ENCODE measurements around the gene PXDN.

The PXDN gene

DNA sequence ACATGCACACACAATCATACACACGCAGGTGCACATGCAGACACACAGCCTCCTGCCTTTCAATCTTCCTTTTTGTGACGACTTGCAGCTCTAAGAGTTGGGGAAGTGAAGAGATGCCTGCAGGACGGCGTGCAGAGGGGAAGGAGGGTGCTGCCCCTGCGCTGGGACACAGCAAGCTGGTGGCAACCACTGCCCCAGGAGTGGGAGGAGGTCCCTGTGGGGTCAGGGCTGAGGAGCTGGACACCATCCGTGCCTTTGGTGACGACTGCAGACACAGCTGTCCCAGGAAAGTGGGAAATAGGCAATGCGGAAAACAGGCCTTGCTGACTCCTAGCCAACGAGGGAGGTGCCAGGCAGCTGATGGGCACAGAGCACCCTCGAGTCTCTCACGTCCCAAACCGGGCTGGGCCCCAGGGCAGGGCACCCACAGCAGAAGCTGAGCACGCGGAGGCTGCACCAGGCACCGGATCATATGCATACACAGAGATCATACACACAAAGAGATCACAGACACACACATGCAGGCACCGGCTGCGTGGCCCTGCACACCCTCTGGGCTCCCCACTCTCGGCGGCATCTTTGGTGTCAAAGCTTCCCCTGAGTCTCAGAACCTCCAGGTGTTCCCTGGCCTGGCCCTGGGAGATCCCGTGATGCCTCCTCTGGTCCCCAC lies 146.1 kb downstream of the PXDN start:
- no peak for DNase-seq (ENCODE audit: low spot score)

DNA sequence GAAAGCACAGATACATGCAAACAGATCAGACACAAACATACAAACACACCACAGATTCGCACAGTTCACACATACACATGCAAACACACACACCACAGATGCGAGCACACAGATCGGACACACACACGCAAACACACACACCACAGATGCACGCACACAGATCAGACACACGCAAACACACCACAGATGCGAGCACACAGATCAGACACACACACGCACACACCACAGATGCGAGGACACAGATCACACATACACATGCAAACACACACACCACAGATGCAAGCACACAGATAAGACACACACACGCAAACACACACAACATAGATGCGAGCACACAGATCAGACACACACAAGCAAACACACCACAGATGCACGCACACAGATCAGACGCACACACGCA lies 149.0 kb downstream of the PXDN start:
- DNase-seq (ENCODE audit: low spot score) = no peak

DNA sequence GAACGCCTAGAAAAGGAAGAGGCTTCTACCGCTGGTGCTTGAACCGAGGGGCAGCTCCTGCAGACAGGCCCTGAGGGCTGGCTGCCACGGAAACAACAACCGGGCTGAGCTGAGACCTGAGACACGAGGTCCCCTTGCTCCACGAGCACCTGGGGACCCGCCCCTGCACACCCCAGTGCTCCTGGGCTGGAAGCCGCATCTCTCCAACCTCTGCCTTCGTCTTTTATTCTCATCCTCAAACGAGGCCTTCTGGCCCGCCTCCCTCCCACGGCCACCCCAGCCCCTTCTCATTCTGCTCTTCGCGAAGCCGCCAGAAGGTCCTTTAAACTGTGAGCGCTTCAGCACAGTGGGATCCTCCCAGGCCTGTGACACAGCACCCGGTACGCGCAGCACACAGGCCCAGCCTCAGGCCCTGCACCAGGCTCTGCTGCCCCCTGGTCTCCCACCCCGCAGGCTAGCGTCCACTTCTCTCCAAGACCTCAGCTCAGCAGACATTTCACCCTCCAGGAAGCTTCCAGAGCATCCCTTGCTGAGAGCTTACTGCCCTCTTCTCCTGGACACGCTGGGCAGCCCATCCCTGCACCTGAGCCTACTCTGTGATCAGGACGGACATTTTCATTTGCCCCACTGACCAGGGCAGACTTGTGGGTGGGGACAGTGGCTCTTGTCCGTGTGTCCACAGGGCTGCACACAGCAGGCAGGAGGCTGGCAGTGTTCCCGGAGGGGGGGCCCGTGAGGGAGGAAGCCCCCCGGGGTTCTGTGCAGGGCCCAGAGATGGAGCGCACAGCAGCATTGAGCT lies 149.7 kb downstream of the PXDN start:
- no peak for DNase-seq (ENCODE audit: low spot score)

DNA sequence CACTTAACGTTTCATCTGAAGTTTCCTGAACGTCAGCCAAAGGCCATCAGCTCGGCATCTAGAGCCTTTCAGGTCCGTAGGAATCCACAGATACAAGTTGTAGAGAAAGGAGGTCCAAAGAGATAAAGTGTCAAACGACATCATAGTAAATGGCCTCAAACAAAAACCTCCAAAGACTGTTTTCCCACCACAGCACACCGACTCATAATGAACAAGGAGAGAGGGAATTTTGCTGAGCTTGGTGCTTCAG lies 150.3 kb downstream of the PXDN start:
- no peak for DNase-seq (ENCODE audit: low spot score)

DNA sequence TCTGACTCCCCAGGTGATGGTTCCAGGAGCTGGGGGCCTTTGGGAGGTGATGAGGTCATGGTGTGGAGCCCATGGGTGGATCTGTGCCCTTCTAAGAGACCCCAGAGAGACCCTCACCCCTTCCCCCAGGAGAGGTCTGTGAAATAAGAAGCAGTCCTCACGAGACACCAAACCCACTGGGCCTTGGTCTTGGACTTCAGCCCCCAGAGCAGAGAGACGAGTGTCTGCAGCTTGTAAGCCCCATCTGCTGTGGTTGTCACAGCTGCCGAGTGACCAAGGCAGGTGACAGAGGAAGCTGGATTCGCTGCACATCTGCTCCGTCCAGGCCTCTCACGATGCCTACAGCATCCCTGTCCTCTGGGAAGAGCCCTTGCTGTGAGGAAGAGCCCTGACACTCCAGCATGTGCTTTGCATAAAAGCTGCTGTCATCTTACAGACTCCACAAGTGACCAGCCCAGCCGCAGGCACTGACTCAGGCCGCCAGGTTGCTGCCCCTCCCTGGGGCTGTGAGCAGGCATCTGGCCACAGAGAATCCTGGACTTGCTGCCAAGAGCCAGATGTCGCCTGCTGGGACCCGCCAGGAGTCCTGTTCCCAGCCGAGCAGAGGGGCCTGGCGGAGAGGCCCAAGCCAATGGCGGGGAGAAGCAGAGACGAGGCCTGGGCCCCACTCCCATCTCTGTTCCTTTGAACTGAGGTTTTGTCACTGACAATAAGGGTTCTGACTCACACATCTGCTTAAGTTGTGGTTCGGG lies 150.8 kb downstream of the PXDN start:
- DNase-seq (ENCODE audit: low spot score) = no peak

DNA sequence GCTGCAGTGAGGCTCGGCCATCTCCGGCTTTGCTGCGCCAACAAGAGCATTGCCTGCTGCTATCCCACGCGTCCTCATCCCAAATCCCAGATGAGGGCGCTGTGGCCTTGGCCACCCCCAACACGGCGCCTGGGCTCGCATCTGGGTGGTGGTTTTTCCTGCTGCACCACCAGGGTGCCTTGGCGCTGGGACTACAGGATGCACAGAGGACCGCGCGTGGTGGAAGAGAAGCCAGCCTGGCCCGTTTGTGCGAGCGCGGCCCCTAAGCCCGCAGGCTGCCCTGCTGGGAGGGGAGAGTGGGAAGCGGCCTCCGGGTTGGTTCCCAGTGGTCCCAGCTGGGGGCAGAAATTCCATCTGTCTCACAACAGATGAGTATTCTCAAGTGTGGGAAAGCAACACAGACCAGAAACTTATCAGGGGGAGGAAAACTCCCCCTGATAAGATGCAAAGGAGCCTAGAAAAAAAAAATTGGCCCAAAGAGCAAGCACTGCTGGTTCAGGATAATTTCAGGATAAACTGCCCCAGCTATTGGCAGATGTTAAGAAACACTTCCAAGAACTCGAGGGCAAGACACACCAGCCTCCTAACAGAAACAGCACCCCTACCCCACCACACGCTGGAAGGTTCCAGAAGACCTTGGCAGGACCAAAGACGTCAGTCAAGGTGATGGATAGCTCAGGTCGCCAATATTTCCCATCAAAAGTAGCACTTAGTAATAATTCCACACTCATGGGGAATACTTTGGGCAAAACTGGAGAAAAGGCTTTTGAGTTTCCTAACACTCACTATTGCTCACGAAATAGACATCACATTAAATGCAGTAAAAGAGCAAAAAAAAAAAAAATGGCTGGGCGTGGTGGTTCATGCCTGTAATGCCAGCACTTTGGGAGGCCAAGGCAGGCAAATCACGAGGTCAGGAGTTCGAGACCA lies 152.1 kb downstream of the PXDN start:
- DNase-seq (ENCODE audit: low spot score) = no peak

DNA sequence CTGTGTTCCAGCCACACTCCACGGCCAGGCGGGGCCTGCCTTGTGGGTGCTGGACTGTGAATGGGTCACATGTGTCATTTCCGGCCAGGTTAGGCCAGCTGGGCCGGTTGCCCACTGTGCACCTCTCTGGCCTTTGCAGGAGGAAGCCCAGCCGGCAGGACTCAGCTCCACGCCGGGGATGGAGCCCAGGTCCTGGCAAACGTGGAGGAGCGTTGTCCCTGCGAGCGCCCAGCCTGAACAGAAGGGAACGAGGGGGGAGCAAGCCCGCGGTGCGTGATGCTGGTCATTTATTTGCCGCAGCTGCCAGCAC lies 152.9 kb downstream of the PXDN start:
- DNase-seq (ENCODE audit: low spot score) = no peak

DNA sequence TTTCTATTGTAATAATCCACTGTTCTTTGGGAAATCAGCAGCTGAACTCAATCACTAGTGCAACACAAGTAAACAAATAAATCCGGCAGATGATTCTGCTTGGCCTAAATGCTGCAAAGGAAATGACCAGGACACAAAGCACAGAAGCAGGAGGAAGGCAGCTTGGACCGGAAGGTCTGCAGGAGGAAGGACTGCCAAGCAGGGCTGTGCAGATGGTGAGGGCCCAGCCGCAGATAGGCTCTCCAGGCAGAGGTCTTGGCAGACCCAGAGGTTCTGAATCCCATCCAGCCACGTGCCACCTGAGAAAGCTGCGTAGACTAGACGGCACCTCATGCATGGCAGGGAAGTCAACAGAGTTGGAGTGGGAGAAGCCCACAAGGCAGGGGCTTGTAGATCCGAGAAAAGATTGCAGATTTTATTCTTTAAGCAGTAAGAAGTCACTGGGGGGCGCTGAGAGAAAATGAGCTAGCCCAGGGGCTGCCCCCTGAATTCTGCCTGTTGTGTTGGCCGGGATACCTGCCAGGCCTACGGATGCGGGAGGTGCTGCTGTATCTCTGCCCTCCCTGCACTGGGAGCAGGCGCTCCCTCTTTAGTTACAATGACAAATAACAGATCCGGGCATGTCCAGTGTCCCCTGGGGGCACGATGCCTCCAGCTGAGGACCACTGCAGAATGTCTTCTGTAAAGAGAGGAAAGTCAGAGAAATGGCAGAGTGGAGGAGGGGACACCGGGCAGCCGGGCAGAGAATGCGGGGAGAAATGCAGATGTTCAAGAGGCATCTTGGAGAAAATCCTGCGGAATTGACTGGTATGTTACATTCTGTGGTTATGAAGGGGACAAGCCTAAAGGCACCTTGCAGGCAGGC lies 153.5 kb downstream of the PXDN start:
- DNase-seq (ENCODE audit: low spot score) = no peak

DNA sequence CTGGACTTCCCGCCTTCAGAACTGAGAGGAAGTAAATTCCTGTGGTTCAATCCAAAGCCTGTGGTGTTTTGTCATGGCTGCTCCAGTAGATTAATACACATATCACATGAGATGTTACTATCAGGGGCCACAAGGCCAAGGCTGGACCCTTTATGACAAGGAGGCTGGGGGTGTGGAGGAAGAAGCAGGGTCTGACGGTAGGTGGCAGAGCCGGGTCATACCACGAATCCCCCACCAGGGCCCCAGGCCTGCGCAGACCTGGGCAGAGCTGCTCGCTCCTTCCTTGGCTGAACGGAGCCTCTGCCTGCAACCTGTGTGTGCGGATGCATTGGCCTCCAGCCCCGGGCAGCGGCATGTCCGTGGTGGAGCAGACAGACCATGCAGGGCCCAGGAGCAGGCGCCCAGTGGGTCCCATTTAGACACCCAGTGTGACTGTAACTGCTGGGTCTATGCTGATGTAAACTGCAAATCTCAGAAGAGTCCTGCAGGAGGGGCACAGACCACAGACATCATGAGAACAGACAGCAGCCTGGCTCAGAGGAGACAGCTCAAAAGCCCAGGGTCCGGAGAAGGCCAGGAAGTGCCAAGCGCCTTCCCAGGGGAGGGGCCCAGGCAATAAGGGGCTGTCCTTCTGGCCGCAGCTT lies 155.2 kb downstream of the PXDN start:
- no peak for DNase-seq (ENCODE audit: low spot score)

DNA sequence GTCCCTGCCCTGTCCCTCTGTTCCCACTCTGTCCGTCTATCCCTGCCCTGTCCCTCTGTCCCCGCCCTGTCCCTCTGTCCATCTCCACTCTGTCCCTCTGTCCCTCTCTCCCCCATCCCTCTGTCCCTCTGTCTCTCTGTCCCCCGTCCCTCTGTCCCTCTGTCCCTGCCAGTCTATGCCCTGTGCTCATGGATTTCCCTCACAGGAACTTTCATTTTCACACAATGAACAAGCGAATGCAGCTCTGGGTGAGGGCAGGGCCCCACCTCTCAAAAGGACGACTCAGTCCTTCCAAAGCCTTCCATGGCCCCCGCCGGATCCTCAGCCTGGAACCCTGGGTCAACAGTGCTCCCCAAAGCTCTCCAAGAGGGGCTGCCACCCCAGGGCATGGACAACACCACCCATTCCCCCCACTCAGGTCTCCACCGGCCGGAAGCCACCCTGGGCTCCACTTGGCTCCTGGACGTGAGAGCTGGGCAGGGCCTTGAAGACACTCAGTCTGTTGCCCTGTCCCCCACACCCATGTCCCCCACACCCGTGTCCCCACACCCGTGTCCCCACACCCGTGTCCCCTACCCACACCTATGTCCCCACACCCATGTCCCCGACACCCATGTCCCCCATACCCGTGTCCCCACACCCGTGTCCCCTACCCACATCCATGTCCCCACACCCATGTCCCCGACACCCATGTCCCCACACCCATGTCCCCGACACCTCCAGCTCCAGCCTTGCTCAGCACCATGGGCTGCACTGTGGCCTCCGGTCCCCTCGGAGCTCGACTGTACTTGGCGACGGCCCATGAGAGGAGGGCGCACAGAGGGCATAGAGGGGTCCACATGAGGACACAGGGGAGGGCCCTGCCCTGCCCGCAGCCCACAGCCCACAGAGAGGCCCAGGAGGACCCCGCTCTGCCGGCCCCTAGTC lies 156.0 kb downstream of the PXDN start:
- no peak for DNase-seq (ENCODE audit: low spot score)

DNA sequence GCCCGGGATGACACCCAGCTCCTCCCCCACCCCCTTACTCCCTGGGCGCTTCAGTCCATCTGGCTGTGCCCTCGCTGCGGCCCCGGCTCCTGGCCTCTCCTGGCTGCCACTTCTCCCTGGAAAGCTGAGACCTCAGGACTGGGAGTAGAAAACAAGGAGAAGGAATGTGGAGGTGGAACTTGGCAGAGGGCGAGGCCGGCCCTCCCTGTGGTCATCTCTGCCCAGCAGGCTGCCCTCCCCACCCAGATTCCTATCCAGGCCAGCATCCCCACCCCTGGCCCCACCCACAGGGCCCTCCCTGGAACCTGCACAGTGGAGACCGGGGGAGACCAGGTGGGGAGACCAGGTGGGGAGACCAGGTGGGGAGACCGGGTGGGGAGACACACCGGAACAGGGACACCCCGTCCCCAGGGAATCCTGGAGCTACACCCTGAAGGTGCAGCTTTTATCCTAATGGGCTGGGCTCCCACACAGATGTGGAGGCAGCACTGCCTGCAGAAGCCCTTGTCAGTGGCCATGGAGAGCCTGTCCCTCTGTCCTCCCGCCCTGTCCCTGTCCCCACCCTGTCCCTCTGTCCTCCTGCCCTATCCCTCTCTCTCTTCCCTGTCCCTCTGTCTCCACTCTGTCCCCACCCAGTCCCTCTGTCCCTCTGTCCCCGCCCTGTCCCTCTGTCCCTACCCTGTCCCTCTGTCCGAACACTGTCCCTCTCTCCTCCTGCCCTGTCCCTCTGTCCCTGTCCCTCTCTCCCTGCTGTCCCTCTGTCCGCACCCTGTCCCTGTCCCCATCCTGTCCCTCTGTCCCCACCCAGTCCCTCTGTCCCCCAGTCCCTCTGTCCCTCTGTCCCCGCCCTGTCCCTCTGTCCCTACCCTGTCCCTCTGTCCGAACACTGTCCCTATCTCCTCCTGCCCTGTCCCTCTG lies 157.1 kb downstream of the PXDN start:
- no peak for DNase-seq (ENCODE audit: low spot score)

DNA sequence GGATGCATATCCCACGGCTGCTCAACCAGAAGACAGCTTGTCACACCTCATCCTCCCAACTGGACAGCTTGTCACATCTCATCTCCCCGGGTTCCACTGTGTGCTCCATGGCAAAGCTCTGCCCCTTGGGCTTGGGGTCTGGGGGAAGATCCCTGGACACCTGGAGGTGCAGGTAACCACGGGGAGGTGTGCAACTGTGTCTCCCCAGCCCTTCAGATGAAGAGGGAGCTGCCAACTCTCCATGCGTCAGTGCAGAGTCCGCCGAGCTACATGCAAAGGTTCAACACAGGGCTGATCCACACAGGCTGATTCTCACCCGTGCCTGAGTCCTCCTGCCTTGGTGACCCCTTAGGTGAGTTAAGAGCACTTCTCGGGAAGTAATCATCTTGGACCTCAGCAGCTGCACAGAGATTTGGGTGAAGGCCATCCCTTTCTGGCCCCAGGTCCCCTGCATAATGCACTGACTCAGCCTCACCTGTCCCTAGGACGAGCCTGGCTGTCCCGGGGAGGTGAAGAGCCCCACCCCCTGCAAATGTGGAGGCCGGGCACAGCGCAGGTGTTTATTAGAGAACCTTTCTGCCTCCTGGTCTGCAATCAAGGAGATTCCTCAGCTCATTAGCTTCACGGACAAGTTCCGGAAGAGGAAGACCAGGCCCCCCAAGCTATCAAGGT lies 157.9 kb downstream of the PXDN start:
- DNase-seq (ENCODE audit: low spot score) = no peak

DNA sequence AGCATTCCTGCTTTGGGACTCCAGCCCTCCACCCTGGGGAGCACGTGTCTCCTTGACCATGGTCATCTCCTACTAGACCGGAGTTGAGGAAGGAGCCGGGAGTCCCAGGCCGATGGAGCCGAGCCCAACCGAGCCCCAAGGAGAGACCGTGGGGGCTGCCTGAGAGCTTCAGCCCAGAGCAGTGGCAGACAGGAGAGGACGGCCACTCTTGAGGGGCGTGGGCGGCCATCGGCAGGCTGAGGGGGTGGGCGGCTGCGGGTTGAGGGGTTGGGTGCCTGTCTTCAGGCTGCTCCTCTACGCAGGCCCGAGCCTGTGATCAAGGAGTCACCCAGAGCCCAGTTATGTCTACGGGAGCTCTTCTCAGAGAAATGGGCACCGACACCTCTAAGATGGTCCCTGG lies 158.7 kb downstream of the PXDN start:
- DNase-seq (ENCODE audit: low spot score) = no peak

DNA sequence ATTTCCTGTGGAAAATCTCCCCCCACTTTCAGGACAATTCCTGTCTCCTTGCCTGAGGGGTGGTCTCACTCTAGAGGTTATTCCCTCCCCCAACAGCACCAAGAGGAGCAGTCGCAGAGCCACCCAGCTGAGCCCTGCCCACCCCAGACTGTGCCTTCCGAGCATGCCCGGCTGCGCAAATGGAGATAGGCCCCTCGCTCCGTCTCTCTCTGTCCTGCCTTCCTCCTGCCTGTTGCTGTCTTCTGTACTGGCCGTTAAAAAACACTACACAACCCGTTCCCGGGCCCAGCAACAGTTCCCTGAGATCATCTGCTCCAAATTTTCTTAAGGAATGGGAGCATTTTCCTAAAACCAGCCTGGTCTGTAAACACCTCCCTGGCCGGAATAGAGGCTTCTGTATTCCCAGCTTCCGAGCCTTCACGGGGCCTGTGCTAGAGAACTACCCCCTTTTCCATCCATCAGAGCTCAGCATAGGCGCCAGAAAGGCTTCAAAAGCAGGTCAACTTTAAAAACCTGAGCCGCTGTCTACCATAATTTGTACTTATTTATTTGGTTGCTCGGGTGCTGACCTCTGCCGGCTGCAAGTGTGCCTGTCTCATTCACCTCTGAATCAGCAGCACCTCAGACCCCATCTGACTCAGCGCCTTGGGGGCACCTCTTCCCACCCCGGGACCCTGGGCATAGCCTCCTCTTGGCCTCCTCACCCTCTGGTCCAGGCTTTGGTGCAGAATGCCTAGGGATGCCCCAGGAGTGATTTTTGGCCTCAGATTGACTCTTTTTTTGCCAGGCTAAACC lies 159.4 kb downstream of the PXDN start:
- DNase-seq (ENCODE audit: low spot score) = no peak

DNA sequence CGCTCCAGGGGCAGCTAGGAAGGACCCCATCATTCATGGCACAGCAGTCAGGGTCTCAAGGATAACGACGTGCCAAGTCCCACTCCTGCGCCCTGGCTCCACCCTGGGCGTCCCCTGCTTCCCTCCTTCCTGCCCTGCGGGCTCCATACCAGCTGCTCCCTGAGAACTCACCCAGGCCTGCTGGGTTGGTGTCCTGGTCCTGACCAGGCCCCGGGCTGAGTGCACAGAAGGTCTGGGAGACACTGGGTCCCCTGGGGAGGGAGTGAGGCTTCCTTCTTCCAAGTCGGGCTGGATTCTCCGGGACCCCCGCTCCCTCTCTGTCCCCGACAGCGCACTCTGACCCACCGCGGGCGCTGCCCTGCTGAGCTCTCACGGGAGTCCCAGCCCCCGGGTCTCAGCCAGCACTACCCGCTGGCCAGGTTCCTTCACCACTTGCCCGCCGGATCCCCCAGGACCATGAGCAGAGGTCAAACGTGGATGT lies 160.2 kb downstream of the PXDN start:
- no peak for DNase-seq (ENCODE audit: low spot score)

DNA sequence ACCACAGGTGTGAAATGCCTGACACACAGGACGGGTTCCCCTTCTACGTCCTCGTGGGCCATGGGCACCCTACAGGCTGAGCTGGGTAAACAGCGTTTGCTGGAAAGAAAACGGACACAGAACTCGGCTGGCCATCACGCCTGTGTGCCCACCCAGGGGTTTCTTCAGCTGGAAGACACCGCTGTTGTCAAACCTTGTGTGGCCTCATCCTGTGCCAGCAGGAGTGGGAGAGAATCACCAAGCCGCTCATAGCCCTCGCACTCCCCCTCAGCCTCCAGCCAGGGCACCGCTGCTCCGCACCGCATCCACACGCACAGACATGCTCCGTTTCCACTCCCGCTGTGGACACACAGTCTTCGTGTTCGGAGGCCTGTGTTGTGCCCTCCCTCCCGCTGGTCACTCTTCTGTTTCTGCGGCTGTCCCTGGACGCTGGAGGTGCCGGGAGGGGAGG lies 161.4 kb downstream of the PXDN start:
- no peak for DNase-seq (ENCODE audit: low spot score)

DNA sequence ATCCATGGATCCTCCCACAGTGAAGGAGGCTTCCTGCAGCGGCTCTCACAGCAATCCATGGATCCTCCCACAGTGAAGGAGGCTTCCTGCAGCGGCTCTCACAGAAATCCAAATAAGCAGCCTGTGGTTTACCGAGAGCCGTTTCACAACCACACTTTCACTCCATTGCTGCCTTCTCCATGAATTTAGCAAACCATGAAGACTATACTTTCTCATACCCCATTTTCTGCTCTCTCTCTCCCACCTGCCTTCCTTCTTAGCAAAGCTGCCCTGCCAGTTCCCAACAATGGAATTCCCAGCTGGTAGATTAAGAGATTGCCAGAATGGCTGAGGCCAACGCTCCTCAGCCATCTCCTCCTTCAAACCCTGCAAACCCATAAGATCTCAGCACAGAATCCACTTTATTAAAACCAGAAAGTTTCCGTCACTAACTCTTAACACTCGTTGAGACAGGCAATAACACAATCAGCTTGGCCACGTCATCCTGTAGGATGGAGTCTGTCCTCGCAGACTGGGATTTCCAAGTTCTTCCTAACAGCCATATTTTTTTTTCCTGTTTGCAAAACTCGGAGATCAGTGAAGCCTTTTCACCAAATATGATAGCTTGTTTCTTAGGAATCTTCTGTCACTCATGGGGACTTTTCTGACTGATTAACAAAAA lies 162.2 kb downstream of the PXDN start:
- DNase-seq (ENCODE audit: low spot score) = no peak
